Spleen (tissue), 11 donors: ENCODE data around the gene RHOV. TPM values are rescaled to one million over a fixed set of nuclear protein-coding genes. Genes with fewer than 3 reads are reported as not detected.

Experiments used
- DNase-seq: peaks from one replicate; pipeline ENCODE4 v3.0.0-alpha.2; 2020
- H3K27ac ChIP-seq, 8 donors: fragments of 200-600 bp; sonication (generic) in 7 of 8; 1 replicate in 4 of 8; 2 replicates in 4 of 8; pipeline versions ENCODE4 v1.5.0 to v1.8.0; 2016 to 2021; ENCODE audit warnings: inconsistent platforms in 4 of 8, mild to moderate bottlenecking in 4 of 8, moderate library complexity in 1 of 8
- H3K27me3 ChIP-seq, 7 donors: fragments of 200-600 bp; sonication (generic) in 6 of 7; replicated peaks in 1 of 7; 1 replicate in 4 of 7; 2 replicates in 3 of 7; pipeline versions ENCODE4 v1.5.0 to v1.8.0; 2016 to 2021; ENCODE audit warnings: inconsistent platforms in 3 of 7, mild to moderate bottlenecking in 1 of 7
- H3K36me3 ChIP-seq, 6 donors: fragments of 200-600 bp; sonication (generic) in 5 of 6; 1 replicate in 4 of 6; 2 replicates in 2 of 6; pipeline versions ENCODE4 v1.5.0 to v1.8.0; 2016 to 2021; ENCODE audit warnings: inconsistent platforms in 2 of 6
- H3K4me1 ChIP-seq, 6 donors: fragments of 200-600 bp; sonication (generic) in 5 of 6; 1 replicate in 3 of 6; 2 replicates in 3 of 6; pipeline versions ENCODE4 v1.5.0 to v1.8.0; 2016 to 2021; ENCODE audit warnings: inconsistent platforms in 3 of 6
- H3K4me3 ChIP-seq, 8 donors: fragments of 200-600 bp; sonication (generic) in 7 of 8; 1 replicate in 4 of 8; 2 replicates in 4 of 8; pipeline versions ENCODE4 v1.5.0 to v1.8.0; 2016 to 2021; ENCODE audit warnings: inconsistent platforms in 4 of 8, mild to moderate bottlenecking in 4 of 8, moderate library complexity in 2 of 8
- H3K9me3 ChIP-seq, 8 donors: fragments of 200-600 bp; sonication (generic) in 7 of 8; 1 replicate in 4 of 8; 2 replicates in 4 of 8; pipeline versions ENCODE4 v1.5.0 to v1.8.0; 2016 to 2021; ENCODE audit warnings: inconsistent platforms in 4 of 8
- CTCF ChIP-seq, 11 experiments: fragments of 200-600 bp in 7 of 11; fragments of 450-650 bp in 4 of 11; sonication (generic) in 4 of 11; IDR thresholded peaks in 8 of 11; conservative IDR thresholded peaks in 3 of 11; 1 replicate in 7 of 11; 2 replicates in 4 of 11; pipeline versions ENCODE4 v1.4.0 to v1.8.0; 2016 to 2021; ENCODE audit warnings: antibody characterized with exemption in 11 of 11, inconsistent platforms in 4 of 11, mild to moderate bottlenecking in 1 of 11
- POLR2A ChIP-seq, 3 donors: fragments of 450-650 bp; IDR thresholded peaks; one replicate each; pipeline ENCODE4 v1.5.1; 2017; ENCODE audit warnings: antibody characterized with exemption in 3 of 3, mild to moderate bottlenecking in 1 of 3
- POLR2AphosphoS5 ChIP-seq, 3 donors: sonication (generic); formaldehyde crosslinking; IDR thresholded peaks; one replicate each; pipeline ENCODE4 v1.5.1; 2017; ENCODE audit warnings: antibody characterized with exemption in 3 of 3
- WGBS, 5 donors: extraction: QIAGEN DNeasy Blood & Tissue Kit in 3 of 5; methylation state at CpG; one replicate each; pipeline versions ENCODE4 v1.1.5 to v1.1.7; 2013 to 2018; 5-methylcytosine and 5-hydroxymethylcytosine counted together
- intact Hi-C: fragments of 100-400 bp; cut with DNase I; formaldehyde crosslinking; loops from one replicate; pipeline ENCODE4 v1.15.0; 2023; ENCODE audit warnings: low total_unique reads
- polyA plus RNA-seq, 3 donors: library from polyadenylated mRNA; stranded (reverse); fragments of 200-250 nt; gene quantifications; one replicate each; pipeline ENCODE4 v1.2.1, GENCODE V29; 2013
- total RNA-seq, 7 donors: library from RNA; depleted of rRNA in 3 of 7; stranded (reverse); fragments of >200 nt in 3 of 7; fragmentation: NEBNext Ultra II Directional in 4 of 7; extraction: Animal tissue kit (Norgen Biotek cat#: 25700) in 4 of 7; gene quantifications; one replicate each; pipeline versions ENCODE4 v1.1.0 to v1.2.1, GENCODE V29; 2016 to 2021
- donor health status: healthy with polysubstance abuse.
- donor health status: DM: no; HTN: no; CAD: no; lungs with moderate emphysema.
- donor health status: DM: no; HTN: no; CAD: no.
- donor health status: Bipolar disorder and iron deficiency.
- donor health status: healthy.
- donor health status: DM: no; HTN: no; CAD: no.
- donor health status: DM: yes; HTN: yes; CAD: no.

The RHOV gene
- total and polyA plus RNA-seq, 10 donors, result 0.06 to 0.19 TPM; not detected in 8

GRCh38 chr15:40912478-40912877 is 38.4 kb upstream of the RHOV start:
- intact Hi-C loops, result no loop called here
- Histone ChIP-seq H3K36me3 (no peaks in the 10 kb centered on the region), H3K9me3 (no peaks in the 10 kb centered on the region), H3K4me1 (peaks cover 9 to 69% (median 31%) of the 10 kb centered on the region in 6 donors), H3K27ac (no peak overlapping the region), H3K4me3 (no peak overlapping the region), H3K27me3 (no peaks in the 10 kb centered on the region)
- DNase-seq, result no peak
- WGBS, 5 donors, result 44 to 68% (median 60%) methylated on average over 5 to 6 of the region's 6 CpGs
- no peak for TF ChIP-seq CTCF (IDR thresholded peaks at IDR 0.05 in 8 of 11, conservative IDR thresholded peaks at IDR 0.05 in 3 of 11)
- no peak for TF ChIP-seq POLR2A (IDR thresholded peaks at IDR 0.05)
- TF ChIP-seq POLR2AphosphoS5 (IDR thresholded peaks at IDR 0.05), result no peak

DNA sequence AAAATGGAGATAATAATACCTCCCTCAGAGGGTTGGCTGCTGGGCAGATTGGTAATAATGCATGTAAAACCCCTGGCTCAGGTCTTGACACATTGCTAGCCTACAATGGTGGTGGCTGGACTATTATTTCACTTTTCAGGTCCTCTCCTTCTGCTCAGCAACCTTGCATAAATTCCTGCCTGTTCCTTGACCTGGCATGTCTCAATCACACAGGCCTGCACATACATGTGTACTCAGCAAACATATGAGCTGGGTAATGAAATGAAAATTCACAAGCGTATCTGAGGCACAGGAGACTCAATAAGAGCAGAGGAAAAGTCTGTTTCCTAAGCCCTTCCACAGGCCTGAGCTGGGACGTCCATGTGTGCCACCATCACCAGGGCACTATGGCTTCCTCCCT is 37.7 kb upstream of the RHOV start:
- WGBS, 5 donors, result 55 to 88% (median 81%) methylated on average over 2 of the region's 2 CpGs
- peak overlapping the region in 1 of 8 donors; percentile 92 for H3K27ac ChIP-seq
- no peaks in the 10 kb centered on the region for H3K9me3 ChIP-seq
- no peak for DNase-seq
- TF ChIP-seq CTCF (IDR thresholded peaks at IDR 0.05 in 8 of 11, conservative IDR thresholded peaks at IDR 0.05 in 3 of 11), result no peak
- no peak for TF ChIP-seq POLR2A (IDR thresholded peaks at IDR 0.05)
- no peak for TF ChIP-seq POLR2AphosphoS5 (IDR thresholded peaks at IDR 0.05)
- no peaks in the 10 kb centered on the region for H3K36me3 ChIP-seq
- intact Hi-C loops, result no loop called here
- H3K4me1 ChIP-seq, result peaks cover 14 to 71% (median 38%) of the 10 kb centered on the region in 6 donors
- no peaks in the 10 kb centered on the region for H3K27me3 ChIP-seq
- H3K4me3 ChIP-seq, result no peak overlapping the region

DNA sequence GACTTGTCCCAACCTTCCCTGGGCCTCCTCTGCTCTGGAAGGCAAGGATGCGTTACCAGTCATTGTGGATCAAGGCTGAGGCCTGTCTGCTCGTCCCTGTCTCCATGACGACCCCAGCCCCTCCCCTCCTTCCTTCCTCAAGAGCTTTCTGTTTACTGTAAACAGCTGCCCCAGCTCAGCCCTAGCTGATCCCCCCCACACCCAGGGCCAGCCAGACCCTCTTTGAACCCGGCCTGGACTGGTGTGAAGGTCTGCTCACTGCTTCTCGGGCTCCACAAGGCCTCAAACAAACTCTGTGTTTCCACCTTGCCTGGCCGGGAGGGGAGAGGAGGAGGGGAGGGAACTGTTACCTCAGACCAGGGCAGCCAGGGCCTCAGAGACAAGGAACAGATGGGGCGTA is 37.1 kb upstream of the RHOV start:
- peak overlapping the region; percentile 15 to 92 (median 50) for H3K27ac ChIP-seq
- TF ChIP-seq POLR2A (IDR thresholded peaks at IDR 0.05) (no peak), CTCF (IDR thresholded peaks at IDR 0.05 in 8 of 11, conservative IDR thresholded peaks at IDR 0.05 in 3 of 11) (no peak), POLR2AphosphoS5 (IDR thresholded peaks at IDR 0.05) (no peak)
- WGBS, 5 donors, result 47 to 60% (median 51%) methylated on average over 7 of the region's 7 CpGs

GRCh38 chr15:40909662-40910630 is 35.9 kb upstream of the RHOV start:
- Histone ChIP-seq H3K9me3 (no peaks in the 10 kb centered on the region), H3K27me3 (no peaks in the 10 kb centered on the region), H3K4me1 (peaks cover 23 to 71% (median 50%) of the 10 kb centered on the region in 6 donors), H3K27ac (peak overlapping the region; percentile 31 to 92 (median 60)), H3K4me3 (no peak overlapping the region), H3K36me3 (peaks cover 0 to 3% (median 0%) of the 10 kb centered on the region in 6 donors)
- whole genome bisulfite sequencing, 5 donors, result 50 to 63% (median 53%) methylated on average over 17 of the region's 17 CpGs
- TF ChIP-seq POLR2AphosphoS5 (IDR thresholded peaks at IDR 0.05) (peak in 2 of 3 donors; percentile 42 to 62), CTCF (IDR thresholded peaks at IDR 0.05 in 8 of 11, conservative IDR thresholded peaks at IDR 0.05 in 3 of 11) (no peak), POLR2A (IDR thresholded peaks at IDR 0.05) (no peak)
- intact Hi-C loops, result loop anchor here (5.0 to 10.0 kb wide), 2 partner anchors 32 to 205 kb away; partner anchors contain the start of gene INO80
- peak; percentile 75 for DNase-seq

More for the DNA sequence above, 37.1 kb upstream of the RHOV start:
- no peak for DNase-seq
- Histone ChIP-seq H3K4me3 (no peak overlapping the region), H3K9me3 (no peaks in the 10 kb centered on the region), H3K36me3 (no peaks in the 10 kb centered on the region), H3K27me3 (no peaks in the 10 kb centered on the region), H3K4me1 (peaks cover 15 to 71% (median 42%) of the 10 kb centered on the region in 6 donors)
- intact Hi-C loops, result no loop called here
